Measurements from ENCODE around the gene BAD.

The BAD gene

DNA sequence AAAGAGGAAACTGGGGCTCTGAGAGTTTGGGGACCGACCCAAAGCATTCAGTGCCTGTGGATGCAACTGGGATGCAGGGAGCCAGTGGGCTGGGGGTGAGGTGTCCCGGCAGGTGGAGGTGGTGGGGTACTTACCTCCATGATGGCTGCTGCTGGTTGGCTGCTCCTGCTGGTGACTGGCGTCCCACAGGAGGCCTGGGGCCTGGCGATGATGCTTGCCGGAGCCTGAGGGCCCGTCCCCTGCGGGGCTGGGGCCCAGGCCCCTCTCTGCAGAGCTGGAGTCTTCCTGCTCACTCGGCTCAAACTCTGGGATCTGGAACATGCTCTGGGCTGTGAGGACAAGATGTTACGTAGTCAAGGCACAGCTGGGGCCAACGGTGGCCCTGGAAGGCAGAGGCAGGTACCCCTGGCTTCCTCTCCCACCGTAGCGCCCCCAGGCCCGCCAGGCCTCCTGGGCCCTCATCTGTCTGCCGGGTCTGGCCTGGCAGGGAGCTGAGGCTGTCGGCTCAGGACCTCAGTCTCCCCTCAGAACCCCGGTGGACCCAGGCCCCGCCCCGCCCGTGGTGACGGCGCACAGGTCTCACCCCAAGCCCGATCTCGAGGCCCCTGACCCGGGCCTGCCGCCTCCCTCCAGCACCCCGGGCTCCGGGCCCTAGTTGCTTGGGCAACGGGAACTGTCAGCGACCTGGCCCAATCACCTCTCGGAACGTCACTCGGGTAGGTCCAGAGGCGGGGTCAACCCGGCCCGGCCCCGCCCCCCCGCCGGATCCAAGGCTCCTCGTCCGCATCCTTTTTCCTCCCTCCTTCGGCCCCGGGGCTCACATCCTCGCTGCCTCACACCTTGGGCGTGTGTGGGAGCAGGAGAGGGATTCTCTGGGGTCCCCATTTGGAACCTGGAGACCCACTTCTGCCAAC, at the start of gene BAD:
Gene BAD (minus strand): TSS at position 618 of the 914 bp plus-strand sequence. CDS start 297 bp downstream, at position 321.
- Mint-ChIP-seq H3K9me3 (no peaks in the 10 kb centered on the region), H3K36me3 (ENCODE audit: low read depth) (peaks cover 14% of the 10 kb centered on the region), H3K27ac (peak within 1 kb of the TSS; percentile 79), H3K27me3 (ENCODE audit: low read depth, poor library complexity) (peaks cover 9% of the 10 kb centered on the region), H3K4me3 (peak within 1 kb of the TSS; percentile 88), H3K4me1 (peaks cover 14% of the 10 kb centered on the region)
- TF ChIP-seq, protein P1, sequence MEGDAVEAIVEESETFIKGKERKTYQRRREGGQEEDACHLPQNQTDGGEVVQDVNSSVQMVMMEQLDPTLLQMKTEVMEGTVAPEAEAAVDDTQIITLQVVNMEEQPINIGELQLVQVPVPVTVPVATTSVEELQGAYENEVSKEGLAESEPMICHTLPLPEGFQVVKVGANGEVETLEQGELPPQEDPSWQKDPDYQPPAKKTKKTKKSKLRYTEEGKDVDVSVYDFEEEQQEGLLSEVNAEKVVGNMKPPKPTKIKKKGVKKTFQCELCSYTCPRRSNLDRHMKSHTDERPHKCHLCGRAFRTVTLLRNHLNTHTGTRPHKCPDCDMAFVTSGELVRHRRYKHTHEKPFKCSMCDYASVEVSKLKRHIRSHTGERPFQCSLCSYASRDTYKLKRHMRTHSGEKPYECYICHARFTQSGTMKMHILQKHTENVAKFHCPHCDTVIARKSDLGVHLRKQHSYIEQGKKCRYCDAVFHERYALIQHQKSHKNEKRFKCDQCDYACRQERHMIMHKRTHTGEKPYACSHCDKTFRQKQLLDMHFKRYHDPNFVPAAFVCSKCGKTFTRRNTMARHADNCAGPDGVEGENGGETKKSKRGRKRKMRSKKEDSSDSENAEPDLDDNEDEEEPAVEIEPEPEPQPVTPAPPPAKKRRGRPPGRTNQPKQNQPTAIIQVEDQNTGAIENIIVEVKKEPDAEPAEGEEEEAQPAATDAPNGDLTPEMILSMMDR (IDR thresholded peaks at IDR 0.05): no peak
- DNase-seq: peak; percentile 97

DNA sequence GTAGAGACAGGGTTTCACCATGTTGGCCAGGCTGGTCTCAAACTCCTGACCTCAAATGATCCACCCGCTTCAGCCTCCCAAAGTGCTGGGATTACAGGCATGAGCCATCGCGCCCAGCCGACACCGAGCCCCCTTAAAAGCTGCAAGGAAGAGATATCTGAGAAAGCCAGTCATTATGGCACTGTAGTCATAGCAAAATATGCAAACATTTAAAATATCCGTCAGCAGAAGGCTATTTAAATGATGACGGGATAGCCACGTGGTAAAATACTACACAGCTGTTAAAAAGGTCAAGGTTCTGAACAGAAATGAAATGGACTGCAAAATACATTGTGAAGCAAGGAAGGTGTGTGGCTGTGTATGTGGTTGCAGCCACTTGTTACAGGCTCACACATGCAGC, 49.1 kb upstream of the BAD start:
- no peak for DNase-seq

DNA sequence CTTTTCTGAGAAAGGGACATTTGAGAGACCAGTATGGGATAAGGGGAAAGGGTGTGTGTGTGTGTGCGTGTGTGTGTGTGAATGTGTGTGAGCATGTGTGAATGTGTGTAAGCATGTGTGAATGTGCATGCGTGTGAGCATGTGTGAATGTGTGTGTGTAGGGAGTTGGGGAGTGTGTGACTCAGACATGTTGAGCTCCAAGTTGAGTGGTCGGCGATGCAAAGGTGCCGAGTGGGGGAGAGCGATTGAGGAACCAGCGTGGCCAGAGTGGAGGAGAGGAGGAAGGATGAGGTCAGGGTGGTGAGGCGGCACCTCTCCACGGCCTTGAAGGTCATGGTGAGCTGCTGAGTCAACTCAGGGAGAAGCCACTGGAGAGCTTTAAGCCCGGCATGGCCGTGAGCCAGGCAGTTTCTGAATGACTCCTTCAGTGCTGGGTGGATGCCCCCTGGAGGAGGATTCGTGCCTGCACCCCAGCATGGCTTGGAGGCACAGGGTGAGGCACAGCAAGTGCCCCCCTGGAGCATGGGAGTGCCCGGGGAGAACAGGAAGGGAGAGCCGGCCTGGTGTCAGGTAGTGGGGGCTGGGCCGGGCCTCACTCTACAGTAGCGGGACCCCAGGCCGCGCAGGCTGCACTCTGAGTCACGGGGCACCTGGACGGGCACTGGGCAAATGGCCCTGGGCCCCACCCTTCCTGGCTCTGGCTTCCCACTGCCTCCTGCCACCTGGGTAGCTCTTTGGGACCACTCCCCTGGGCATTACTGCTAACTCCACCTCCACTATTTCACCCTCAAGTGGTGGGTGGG, 47.3 kb upstream of the BAD start:
- Mint-ChIP-seq H3K36me3 (ENCODE audit: low read depth) (no peaks in the 10 kb centered on the region), H3K27me3 (ENCODE audit: low read depth, poor library complexity) (peaks cover 9% of the 10 kb centered on the region), H3K4me1 (peaks cover 35% of the 10 kb centered on the region), H3K9me3 (no peaks in the 10 kb centered on the region), H3K27ac (no peak overlapping the region), H3K4me3 (no peak overlapping the region)
- DNase-seq: no peak
- TF ChIP-seq, protein P1 (IDR thresholded peaks at IDR 0.05): peak; percentile 13

More for the DNA sequence above, 49.1 kb upstream of the BAD start:
- no peaks in the 10 kb centered on the region for H3K9me3 Mint-ChIP-seq
- no peak overlapping the region for H3K27ac Mint-ChIP-seq
- no peaks in the 10 kb centered on the region for H3K36me3 Mint-ChIP-seq (ENCODE audit: low read depth)
- TF ChIP-seq, protein P1 (IDR thresholded peaks at IDR 0.05): no peak
- H3K4me3 Mint-ChIP-seq: no peak overlapping the region
- H3K4me1 Mint-ChIP-seq: peaks cover 43% of the 10 kb centered on the region
- peaks cover 9% of the 10 kb centered on the region for H3K27me3 Mint-ChIP-seq (ENCODE audit: low read depth, poor library complexity)

GRCh38 chr11:64330888-64331287, 46.4 kb upstream of the BAD start:
- Mint-ChIP-seq H3K36me3 (ENCODE audit: low read depth) (no peaks in the 10 kb centered on the region), H3K27ac (no peak overlapping the region), H3K9me3 (no peaks in the 10 kb centered on the region), H3K27me3 (ENCODE audit: low read depth, poor library complexity) (peaks cover 9% of the 10 kb centered on the region), H3K4me3 (no peak overlapping the region), H3K4me1 (peaks cover 28% of the 10 kb centered on the region)
- no peak for DNase-seq
- TF ChIP-seq, protein P1 (IDR thresholded peaks at IDR 0.05): no peak

DNA sequence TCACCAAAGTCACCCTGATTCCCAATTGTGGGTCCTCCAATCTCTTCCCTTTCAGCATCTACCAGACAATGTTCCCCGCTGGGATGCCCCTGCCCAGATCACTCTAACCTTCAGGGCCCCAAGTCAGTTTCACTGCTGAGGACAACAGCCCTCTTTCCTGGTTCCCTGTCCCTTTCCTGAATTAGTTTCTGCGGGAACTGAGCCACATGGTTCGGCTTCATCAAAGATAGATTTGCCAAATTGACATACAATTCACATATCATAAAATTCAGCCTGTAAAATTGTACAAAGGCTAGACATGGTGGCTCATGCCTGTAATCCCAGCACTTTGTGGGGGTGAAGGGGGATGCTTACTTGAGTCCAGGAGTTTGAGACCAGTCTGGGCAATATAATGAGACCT, 43.5 kb upstream of the BAD start:
- H3K9me3 Mint-ChIP-seq: no peaks in the 10 kb centered on the region
- TF ChIP-seq, protein P1 (IDR thresholded peaks at IDR 0.05): no peak
- no peaks in the 10 kb centered on the region for H3K36me3 Mint-ChIP-seq (ENCODE audit: low read depth)
- no peak overlapping the region for H3K4me3 Mint-ChIP-seq
- peaks cover 7% of the 10 kb centered on the region for H3K27me3 Mint-ChIP-seq (ENCODE audit: low read depth, poor library complexity)
- no peak for DNase-seq
- peaks cover 29% of the 10 kb centered on the region for H3K4me1 Mint-ChIP-seq
- H3K27ac Mint-ChIP-seq: peak overlapping the region; percentile 47

All from nephron progenitor cell (in vitro differentiated cells).